Glutamatergic neuron (in vitro differentiated cells): Measurements from ENCODE around the gene REN. TPM values are rescaled to one million over a fixed set of nuclear protein-coding genes. Genes with fewer than 3 reads are reported as not detected.

Source experiments
- DNase-seq: peaks from one replicate; pipeline ENCODE4 v3.0.0; 2022
- H3K27ac Mint-ChIP-seq: one replicate; pipeline ENCODE4 v1.8.0; 2020; ENCODE audit warnings: mild to moderate bottlenecking, mixed read lengths, inconsistent platforms; ENCODE audit not compliant: unreplicated experiment
- H3K27me3 Mint-ChIP-seq: one replicate; pipeline ENCODE4 v1.8.0; 2020; ENCODE audit warnings: mild to moderate bottlenecking, moderate library complexity, mixed read lengths, inconsistent platforms; ENCODE audit not compliant: unreplicated experiment
- H3K36me3 Mint-ChIP-seq: one replicate; pipeline ENCODE4 v1.8.0; 2020; ENCODE audit warnings: mild to moderate bottlenecking, mixed read lengths, inconsistent platforms; ENCODE audit not compliant: unreplicated experiment
- H3K4me1 Mint-ChIP-seq: one replicate; pipeline ENCODE4 v1.8.0; 2020; ENCODE audit warnings: mild to moderate bottlenecking, low read depth, mixed read lengths, inconsistent platforms; ENCODE audit not compliant: unreplicated experiment
- H3K4me3 Mint-ChIP-seq: one replicate; pipeline ENCODE4 v1.8.0; 2020; ENCODE audit warnings: mild to moderate bottlenecking, mixed read lengths, inconsistent platforms; ENCODE audit not compliant: unreplicated experiment
- H3K9me3 Mint-ChIP-seq: one replicate; pipeline ENCODE4 v1.8.0; 2020; ENCODE audit warnings: mild to moderate bottlenecking, moderate library complexity, mixed read lengths, inconsistent platforms; ENCODE audit not compliant: unreplicated experiment
- total RNA-seq: library from RNA; stranded (reverse); fragmentation: NEBNext Ultra II Directional; extraction: Animal tissue kit (Norgen Biotek cat#: 25700); gene quantifications from one replicate; pipeline ENCODE4 v1.2.1, GENCODE V29; 2021; ENCODE audit not compliant: unreplicated experiment
- TF ChIP-seq, protein P1 (sequence below): fragments of 200-600 bp; sonication (generic); IDR thresholded peaks from one replicate; pipeline ENCODE4 v1.5.0; 2021; ENCODE audit not compliant: partially characterized antibody, unreplicated experiment

Gene REN
- total RNA-seq, 1 donor from 2014 or later = not detected

DNA sequence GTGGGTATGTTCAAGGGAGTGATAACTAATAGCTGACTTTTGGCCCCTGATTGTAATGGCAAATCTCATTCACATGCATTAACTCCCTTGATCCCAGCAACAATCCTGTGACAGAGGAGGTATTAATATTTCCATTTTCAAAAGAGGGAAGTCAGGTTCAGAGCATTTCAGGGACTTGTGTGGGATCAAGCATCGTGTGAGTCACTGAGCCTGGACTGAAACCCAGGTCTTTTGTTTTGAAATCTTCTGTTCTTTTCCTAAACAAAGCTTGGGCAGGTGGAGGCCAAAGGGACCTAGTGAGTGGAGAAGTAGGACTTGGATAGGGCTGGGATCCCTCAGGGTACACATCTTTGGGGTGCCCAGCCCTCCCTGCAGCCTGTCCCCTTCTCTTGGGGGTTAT lies 52.2 kb downstream of the REN start:
- H3K9me3 Mint-ChIP-seq = peaks cover 1% of the 10 kb centered on the region
- peaks cover 1% of the 10 kb centered on the region for H3K27me3 Mint-ChIP-seq
- no peaks in the 10 kb centered on the region for H3K4me1 Mint-ChIP-seq
- DNase-seq = no peak
- TF ChIP-seq, protein P1, sequence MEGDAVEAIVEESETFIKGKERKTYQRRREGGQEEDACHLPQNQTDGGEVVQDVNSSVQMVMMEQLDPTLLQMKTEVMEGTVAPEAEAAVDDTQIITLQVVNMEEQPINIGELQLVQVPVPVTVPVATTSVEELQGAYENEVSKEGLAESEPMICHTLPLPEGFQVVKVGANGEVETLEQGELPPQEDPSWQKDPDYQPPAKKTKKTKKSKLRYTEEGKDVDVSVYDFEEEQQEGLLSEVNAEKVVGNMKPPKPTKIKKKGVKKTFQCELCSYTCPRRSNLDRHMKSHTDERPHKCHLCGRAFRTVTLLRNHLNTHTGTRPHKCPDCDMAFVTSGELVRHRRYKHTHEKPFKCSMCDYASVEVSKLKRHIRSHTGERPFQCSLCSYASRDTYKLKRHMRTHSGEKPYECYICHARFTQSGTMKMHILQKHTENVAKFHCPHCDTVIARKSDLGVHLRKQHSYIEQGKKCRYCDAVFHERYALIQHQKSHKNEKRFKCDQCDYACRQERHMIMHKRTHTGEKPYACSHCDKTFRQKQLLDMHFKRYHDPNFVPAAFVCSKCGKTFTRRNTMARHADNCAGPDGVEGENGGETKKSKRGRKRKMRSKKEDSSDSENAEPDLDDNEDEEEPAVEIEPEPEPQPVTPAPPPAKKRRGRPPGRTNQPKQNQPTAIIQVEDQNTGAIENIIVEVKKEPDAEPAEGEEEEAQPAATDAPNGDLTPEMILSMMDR = no peak
- H3K4me3 Mint-ChIP-seq = no peak overlapping the region
- H3K36me3 Mint-ChIP-seq = no peaks in the 10 kb centered on the region
- H3K27ac Mint-ChIP-seq = no peak overlapping the region

DNA sequence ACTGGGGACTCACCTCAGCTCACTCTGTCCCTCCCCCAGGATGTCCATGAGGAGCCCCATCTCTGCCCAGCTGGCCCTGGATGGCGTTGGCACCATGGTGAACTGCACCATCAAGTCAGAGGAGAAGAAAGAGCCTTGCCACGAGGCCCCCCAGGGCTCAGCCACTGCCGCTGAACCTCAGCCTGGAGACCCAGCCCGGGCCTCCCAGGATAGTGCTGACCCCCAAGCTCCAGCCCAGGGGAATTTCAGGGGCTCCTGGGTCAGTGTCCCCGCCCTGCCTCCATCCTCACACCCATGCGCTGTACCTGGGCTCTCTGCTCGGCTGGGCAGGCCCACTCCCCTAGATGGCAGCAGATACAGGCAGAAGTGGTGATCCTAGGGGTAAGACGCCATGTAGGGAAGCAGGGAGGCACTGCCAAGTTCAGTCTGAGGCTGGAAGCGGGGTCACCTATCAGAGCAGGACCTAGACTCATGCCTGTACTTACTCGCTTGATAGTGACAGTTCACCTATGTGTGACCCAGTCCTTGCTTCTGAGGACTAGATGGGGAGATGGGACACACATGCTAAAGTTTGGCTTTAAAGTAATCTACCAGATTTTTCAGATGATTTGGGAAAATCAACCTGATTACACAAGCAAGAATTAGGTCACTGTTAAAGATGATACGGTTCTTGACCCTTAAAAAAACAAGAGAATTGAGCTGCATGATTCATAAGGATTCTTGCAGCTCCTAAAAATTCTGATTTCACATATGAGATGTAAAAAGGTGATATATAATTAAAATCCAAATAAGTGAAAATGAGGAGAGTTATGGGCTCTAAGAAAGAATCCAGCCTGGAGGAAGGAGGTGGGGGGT lies 53.0 kb downstream of the REN start:
- H3K4me3 Mint-ChIP-seq = no peak overlapping the region
- no peaks in the 10 kb centered on the region for H3K4me1 Mint-ChIP-seq
- TF ChIP-seq, protein P1 = no peak
- H3K27ac Mint-ChIP-seq = no peak overlapping the region
- H3K9me3 Mint-ChIP-seq = peaks cover 3% of the 10 kb centered on the region
- H3K27me3 Mint-ChIP-seq = no peaks in the 10 kb centered on the region
- no peak for DNase-seq
- no peaks in the 10 kb centered on the region for H3K36me3 Mint-ChIP-seq

DNA sequence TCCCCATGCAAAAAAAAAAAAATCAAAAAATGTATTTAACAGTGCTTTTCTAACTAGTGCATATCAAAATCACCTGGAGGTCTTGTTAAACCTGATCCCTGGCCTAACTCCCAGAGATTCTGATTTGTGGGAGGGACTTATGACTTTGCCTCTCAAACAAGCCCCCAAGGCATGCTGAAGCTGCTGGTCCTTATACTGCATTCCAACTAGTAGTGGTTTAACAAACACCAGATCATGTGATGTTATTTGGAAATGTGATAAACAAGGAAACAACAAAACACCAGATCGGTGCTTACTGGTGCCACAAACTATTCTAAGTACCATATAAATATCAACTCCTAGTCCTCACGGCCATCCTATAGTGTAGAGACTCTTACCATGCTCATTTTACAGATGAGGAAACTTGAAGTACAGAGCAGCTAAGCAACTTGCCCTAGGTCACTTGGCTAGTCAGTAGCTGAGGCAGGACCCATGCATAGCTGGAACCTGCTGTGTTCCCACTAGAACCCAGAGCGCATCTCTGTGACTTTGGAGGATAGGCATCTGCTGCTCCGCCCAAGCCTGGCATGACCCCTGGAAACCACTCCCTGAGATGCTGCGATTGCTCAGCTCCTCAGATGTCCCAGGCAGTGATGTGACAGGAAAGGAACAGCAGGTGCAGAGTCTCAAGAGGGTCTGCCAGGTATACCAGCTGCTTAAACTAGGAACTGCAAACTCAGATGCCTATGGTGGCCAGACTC lies 55.1 kb downstream of the REN start:
- Mint-ChIP-seq H3K4me3 (no peak overlapping the region), H3K9me3 (peaks cover 2% of the 10 kb centered on the region), H3K27ac (no peak overlapping the region), H3K36me3 (no peaks in the 10 kb centered on the region), H3K27me3 (no peaks in the 10 kb centered on the region), H3K4me1 (no peaks in the 10 kb centered on the region)
- no peak for DNase-seq
- TF ChIP-seq, protein P1 = no peak

DNA sequence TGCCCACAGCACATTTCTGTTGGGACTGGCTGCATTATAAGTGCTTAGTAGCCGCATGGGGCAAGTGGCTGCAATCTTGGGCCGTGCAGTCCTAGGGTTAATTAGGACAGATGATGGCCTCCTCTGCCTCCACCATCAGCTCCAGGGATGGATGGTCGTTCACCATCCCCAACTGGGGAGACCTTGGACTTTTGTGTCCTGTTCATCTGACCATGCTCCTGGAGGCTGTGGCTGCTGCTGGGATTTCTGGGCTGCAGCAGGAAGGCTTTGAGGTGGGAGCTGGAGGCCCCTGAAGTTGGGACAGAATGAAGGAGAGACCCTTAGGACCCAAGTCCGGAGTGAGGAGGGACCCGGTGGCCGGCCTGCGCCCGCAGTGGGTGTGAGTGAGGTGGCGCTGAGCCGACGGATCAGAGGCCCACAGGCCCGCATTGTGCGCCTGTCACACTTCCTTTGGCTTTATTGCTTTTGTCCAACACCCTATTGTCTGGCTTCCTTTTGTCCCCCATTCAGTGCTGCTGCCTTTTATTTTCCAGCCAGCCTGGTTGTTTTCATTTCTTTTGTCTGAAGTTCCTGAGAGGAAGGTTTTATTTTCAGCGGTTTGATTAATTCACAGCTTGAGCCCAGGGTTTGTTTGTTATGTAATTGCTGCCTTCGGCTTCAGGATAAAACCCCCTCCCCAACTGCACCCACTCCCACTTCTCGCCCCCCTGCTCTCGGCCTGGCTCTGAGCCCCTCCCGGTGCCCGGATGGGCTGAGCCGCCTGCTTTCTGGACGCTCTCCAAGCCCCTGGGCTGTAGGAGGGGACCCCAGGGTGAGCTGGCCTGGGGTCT lies 57.6 kb downstream of the REN start:
- H3K36me3 Mint-ChIP-seq = no peaks in the 10 kb centered on the region
- H3K4me1 Mint-ChIP-seq = no peaks in the 10 kb centered on the region

More for the DNA sequence above, 57.6 kb downstream of the REN start:
- TF ChIP-seq, protein P1 = no peak
- Mint-ChIP-seq H3K27ac (no peak overlapping the region), H3K4me3 (no peak overlapping the region), H3K9me3 (peaks cover 2% of the 10 kb centered on the region), H3K27me3 (no peaks in the 10 kb centered on the region)
- DNase-seq = no peak
